ENCODE data around the gene TMEM52B.

DNA sequence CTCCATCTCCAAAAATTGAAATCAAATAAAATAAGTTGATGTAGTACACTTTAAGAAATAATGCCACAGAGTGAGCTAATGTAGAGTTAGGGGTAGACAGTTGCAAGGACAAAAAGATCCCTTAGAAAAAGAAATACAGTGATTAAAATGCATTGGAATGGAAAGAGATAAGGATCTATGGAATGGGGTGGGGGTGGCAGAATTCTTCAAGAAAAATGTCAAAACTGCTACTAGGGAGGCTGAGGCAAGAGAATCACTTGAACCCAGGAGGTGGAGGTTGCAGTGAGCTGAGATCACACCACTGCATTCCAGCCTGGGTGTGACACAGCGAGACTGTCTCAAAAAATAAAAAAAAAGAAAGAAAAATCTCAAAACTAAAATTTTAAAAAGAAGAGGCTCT is 13.4 kb upstream of the TMEM52B start:
- no peak for TF ChIP-seq POLR2A (IDR thresholded peaks at IDR 0.05)
- no peak for TF ChIP-seq CTCF (IDR thresholded peaks at IDR 0.05)

All from adrenal gland (tissue), 5 donors.